NCI-H226 (cell line): ENCODE data around the gene CXADR.
"Not testable (repeated sequence)": the region's sequence is repeated elsewhere in the genome, so short reads cannot be mapped to it uniquely, and the experiment has no call there.

ENCODE experiments used
- DNase-seq: peaks from one replicate; pipeline ENCODE4 v3.0.0-alpha.2; 2015

The CXADR gene

GRCh38 chr21:17512253-17513213 is at the start of gene CXADR:
TSS of gene CXADR (plus strand) at chr21:17513043. CDS start at chr21:17513130, 87 bp downstream.
- peak; percentile 96 for DNase-seq

GRCh38 chr21:17466166-17466565 is 46.7 kb upstream of the CXADR start:
- peak; percentile 79 for DNase-seq

GRCh38 chr21:17467392-17467791 is 45.5 kb upstream of the CXADR start:
- no peak for DNase-seq

- DNase-seq: peak; percentile 50
Observed at GRCh38 chr21:17467829-17468228, 45.0 kb upstream of the CXADR start.

GRCh38 chr21:17468698-17469097 is 44.1 kb upstream of the CXADR start:
- DNase-seq: no peak

GRCh38 chr21:17469727-17470126 is 43.1 kb upstream of the CXADR start:
- no peak for DNase-seq

GRCh38 chr21:17472182-17472581 is 40.7 kb upstream of the CXADR start:
- DNase-seq: no peak

- no peak for DNase-seq
Observed at GRCh38 chr21:17472592-17473271, 40.1 kb upstream of the CXADR start.

GRCh38 chr21:17476006-17476405 is 36.8 kb upstream of the CXADR start:
- no peak for DNase-seq

- DNase-seq: not testable (repeated sequence)
Observed at GRCh38 chr21:17478156-17478555, 34.7 kb upstream of the CXADR start.

- no peak for DNase-seq
Observed at GRCh38 chr21:17479606-17480005, 33.2 kb upstream of the CXADR start.

- DNase-seq: no peak
Observed at GRCh38 chr21:17482928-17483327, 29.9 kb upstream of the CXADR start.

GRCh38 chr21:17488620-17489019 is 24.2 kb upstream of the CXADR start:
- DNase-seq: no peak

- peak; percentile 47 for DNase-seq
Observed at GRCh38 chr21:17489565-17489964, 23.3 kb upstream of the CXADR start.

GRCh38 chr21:17491716-17492414 is 21.0 kb upstream of the CXADR start:
- DNase-seq: peak; percentile 94

- peak; percentile 41 for DNase-seq
Observed at GRCh38 chr21:17492415-17493168, 20.3 kb upstream of the CXADR start.

- DNase-seq: no peak
Observed at GRCh38 chr21:17494051-17494450, 18.8 kb upstream of the CXADR start.

GRCh38 chr21:17495680-17496079 is 17.2 kb upstream of the CXADR start:
- DNase-seq: no peak

GRCh38 chr21:17497316-17497715 is 15.5 kb upstream of the CXADR start:
- no peak for DNase-seq

- DNase-seq: no peak
Observed at GRCh38 chr21:17498586-17498985, 14.3 kb upstream of the CXADR start.

GRCh38 chr21:17501107-17502006 is 11.5 kb upstream of the CXADR start:
- no peak for DNase-seq
